ENCODE measurements around the gene NUBPL.

DNA sequence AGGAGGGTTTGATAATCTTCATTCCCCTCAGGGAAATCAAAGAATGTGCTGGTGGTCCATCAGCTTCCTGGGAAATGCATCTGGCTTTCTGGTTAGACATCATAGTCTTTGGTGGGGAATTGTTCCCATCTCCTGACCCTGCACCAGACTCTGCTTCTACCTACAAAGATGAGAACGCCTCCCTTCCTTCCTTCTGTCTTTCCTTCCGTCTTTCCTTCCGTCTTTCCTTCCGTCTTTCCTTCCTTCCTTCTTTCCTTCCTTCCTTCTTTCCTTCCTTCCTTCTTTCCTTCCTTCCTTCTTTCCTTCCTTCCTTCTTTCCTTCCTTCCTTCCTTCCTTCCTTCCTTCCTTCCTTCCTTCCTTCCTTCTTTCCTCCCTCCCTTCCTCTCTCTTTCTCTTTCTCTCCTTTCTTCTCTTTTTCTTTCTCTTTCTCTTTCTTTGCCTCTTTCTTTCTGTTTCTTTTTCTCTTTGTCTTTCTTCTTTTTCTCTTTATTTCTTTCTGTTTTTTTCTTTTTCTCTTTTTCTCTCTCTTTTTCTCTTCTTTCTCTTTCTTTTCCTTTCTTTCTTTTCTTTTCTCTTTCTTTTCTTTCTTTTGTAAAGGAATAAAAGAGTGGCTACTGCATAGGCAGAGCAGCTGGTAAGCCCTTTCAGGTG, 326.9 kb downstream of the NUBPL start:
- TF ChIP-seq, protein P1, sequence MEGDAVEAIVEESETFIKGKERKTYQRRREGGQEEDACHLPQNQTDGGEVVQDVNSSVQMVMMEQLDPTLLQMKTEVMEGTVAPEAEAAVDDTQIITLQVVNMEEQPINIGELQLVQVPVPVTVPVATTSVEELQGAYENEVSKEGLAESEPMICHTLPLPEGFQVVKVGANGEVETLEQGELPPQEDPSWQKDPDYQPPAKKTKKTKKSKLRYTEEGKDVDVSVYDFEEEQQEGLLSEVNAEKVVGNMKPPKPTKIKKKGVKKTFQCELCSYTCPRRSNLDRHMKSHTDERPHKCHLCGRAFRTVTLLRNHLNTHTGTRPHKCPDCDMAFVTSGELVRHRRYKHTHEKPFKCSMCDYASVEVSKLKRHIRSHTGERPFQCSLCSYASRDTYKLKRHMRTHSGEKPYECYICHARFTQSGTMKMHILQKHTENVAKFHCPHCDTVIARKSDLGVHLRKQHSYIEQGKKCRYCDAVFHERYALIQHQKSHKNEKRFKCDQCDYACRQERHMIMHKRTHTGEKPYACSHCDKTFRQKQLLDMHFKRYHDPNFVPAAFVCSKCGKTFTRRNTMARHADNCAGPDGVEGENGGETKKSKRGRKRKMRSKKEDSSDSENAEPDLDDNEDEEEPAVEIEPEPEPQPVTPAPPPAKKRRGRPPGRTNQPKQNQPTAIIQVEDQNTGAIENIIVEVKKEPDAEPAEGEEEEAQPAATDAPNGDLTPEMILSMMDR (IDR thresholded peaks at IDR 0.05; ENCODE audit: low read depth, low read length), result no peak
- no peak for TF ChIP-seq POLR2A (IDR thresholded peaks at IDR 0.05; ENCODE audit: extremely low read depth, insufficient read length)
